ENCODE measurements around the gene OGFOD2. TPM values are rescaled to one million over a fixed set of nuclear protein-coding genes. Genes with fewer than 3 reads are reported as not detected.
A peak's percentile ranks its signal among the peaks of the same experiment; 100 is the strongest.

Gene OGFOD2
- total and polyA plus RNA-seq, 9 of the 15 experiments (the other 6 are each of a cell fraction or from before 2014, with no cell fraction given), result 1.4 to 111 (median 18.5) TPM

DNA sequence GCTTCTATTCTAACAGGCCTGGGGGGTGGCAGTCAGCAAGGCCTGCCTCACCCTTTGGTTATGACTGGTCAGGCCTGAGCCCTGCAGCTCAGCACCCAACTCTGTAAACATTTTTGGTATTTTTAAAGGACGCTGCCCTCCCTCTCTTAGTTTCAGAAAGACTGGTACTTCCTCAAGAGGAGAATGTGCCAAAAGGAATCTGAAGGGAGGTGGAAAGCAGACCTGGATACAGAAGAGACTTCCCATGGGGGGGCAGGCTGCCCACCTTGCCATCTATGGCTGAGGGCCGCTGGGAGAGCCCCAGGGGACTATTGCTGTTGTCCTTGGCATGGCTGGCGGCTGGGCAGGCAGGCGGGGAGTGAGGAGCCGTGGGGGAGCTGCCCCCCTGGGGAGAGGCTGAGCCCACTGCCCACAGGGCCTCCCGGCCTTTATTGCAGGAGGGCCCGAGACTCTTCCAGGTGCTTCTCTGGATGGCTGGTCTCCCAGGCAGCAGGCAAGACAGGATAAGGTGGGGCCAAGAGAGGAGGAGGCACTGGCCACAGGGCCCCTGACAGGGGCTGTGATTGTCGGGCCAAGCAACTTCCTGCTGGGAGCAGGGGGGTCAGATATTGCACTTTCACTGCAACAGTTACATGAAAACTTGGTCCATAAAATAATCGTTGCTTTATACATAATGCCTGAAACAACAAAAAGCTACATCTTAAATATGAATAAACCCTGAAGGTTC is 8.9 kb downstream of the OGFOD2 start (continued):
- no peak for TF ChIP-seq ZFP1 (CRISPR knock-in tag; IDR thresholded peaks at IDR 0.05)
- TF ChIP-seq, protein P1, sequence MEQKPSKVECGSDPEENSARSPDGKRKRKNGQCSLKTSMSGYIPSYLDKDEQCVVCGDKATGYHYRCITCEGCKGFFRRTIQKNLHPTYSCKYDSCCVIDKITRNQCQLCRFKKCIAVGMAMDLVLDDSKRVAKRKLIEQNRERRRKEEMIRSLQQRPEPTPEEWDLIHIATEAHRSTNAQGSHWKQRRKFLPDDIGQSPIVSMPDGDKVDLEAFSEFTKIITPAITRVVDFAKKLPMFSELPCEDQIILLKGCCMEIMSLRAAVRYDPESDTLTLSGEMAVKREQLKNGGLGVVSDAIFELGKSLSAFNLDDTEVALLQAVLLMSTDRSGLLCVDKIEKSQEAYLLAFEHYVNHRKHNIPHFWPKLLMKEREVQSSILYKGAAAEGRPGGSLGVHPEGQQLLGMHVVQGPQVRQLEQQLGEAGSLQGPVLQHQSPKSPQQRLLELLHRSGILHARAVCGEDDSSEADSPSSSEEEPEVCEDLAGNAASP (IDR thresholded peaks at IDR 0.05), result no peak
- TF ChIP-seq PHTF2 (CRISPR knock-in tag; IDR thresholded peaks at IDR 0.05), result no peak
- no peak for TF ChIP-seq ZNF175 (CRISPR knock-in tag; IDR thresholded peaks at IDR 0.05; ENCODE audit: low read depth)
- peak in 1 of 2 experiments; percentile 18; a peak in 1 of 4 replicates for TF ChIP-seq KDM1A (IDR thresholded peaks at IDR 0.05)
- TF ChIP-seq TAF1 (IDR thresholded peaks at IDR 0.05; ENCODE audit: control insufficient read depth, extremely low read depth, insufficient read depth, low read length, severe bottlenecking), result no peak
- TF ChIP-seq, protein P2, sequence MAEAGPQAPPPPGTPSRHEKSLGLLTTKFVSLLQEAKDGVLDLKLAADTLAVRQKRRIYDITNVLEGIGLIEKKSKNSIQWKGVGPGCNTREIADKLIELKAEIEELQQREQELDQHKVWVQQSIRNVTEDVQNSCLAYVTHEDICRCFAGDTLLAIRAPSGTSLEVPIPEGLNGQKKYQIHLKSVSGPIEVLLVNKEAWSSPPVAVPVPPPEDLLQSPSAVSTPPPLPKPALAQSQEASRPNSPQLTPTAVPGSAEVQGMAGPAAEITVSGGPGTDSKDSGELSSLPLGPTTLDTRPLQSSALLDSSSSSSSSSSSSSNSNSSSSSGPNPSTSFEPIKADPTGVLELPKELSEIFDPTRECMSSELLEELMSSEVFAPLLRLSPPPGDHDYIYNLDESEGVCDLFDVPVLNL (CRISPR knock-in tag; IDR thresholded peaks at IDR 0.05; ENCODE audit: low read depth), result no peak
- peak; percentile 22 for TF ChIP-seq RBM22 (IDR thresholded peaks at IDR 0.05; ENCODE audit: low read depth, low read length, poor library complexity, severe bottlenecking)
- TF ChIP-seq MYNN (IDR thresholded peaks at IDR 0.05), result peak; percentile 22; the same call in 1 of the 2 replicates
- TF ChIP-seq MYNN (CRISPR knock-in tag; IDR thresholded peaks at IDR 0.05), result no peak
- TF ChIP-seq ZNF174 (CRISPR knock-in tag; IDR thresholded peaks at IDR 0.05), result no peak
- TF ChIP-seq NCOA4 (IDR thresholded peaks at IDR 0.05; ENCODE audit: partially characterized antibody), result no peak
- no peak for TF ChIP-seq ZNF436 (CRISPR knock-in tag; IDR thresholded peaks at IDR 0.05)
- TF ChIP-seq MTA1 (IDR thresholded peaks at IDR 0.05; ENCODE audit: borderline replicate concordance), result no peak
- no peak for TF ChIP-seq SPI1 (IDR thresholded peaks at IDR 0.05; ENCODE audit: borderline replicate concordance, low read depth, low read length)
- peak; percentile 35; the same call in 1 of the 2 replicates for TF ChIP-seq RBFOX2 (IDR thresholded peaks at IDR 0.05; ENCODE audit: low read depth, low read length)
- no peak for TF ChIP-seq ZNF778 (CRISPR knock-in tag; IDR thresholded peaks at IDR 0.05)
- TF ChIP-seq SIX5 (IDR thresholded peaks at IDR 0.05; ENCODE audit: borderline replicate concordance in 1 of 2, insufficient read depth in 1 of 2, low read depth in 1 of 2, low read length in 2 of 2), result no peak
- TF ChIP-seq ETV6 (IDR thresholded peaks at IDR 0.05; ENCODE audit: borderline replicate concordance in 1 of 2, low read depth in 2 of 2, low read length in 1 of 2), result no peak
- TF ChIP-seq ETV6 (CRISPR knock-in tag; IDR thresholded peaks at IDR 0.05; ENCODE audit: borderline replicate concordance), result no peak
- TF ChIP-seq IFI16 (CRISPR knock-in tag; IDR thresholded peaks at IDR 0.05), result no peak
- no peak for TF ChIP-seq HDAC8 (tag; IDR thresholded peaks at IDR 0.05)
- TF ChIP-seq ZNF24 (IDR thresholded peaks at IDR 0.05), result no peak
- TF ChIP-seq NRF1 (conservative IDR thresholded peaks at IDR 0.05 in 1 of 2, IDR thresholded peaks at IDR 0.05 in 1 of 2), result no peak
- no peak for TF ChIP-seq ETV5 (CRISPR knock-in tag; IDR thresholded peaks at IDR 0.05; ENCODE audit: low read depth)

All from K562 (cell line).